DMS114 treated with DMSO at 0.1 percent for 48 hours (cell line): ENCODE results near the gene RPS6KA2.
"Not testable (repeated sequence)": the region's sequence is repeated elsewhere in the genome, so short reads cannot be mapped to it uniquely, and the experiment has no call there.

Source experiments
- DNase-seq: peaks from one replicate; lab custom pipeline; 2025; ENCODE audit not compliant: unreplicated experiment; lab: John Stamatoyannopoulos, UW

The RPS6KA2 gene

DNA sequence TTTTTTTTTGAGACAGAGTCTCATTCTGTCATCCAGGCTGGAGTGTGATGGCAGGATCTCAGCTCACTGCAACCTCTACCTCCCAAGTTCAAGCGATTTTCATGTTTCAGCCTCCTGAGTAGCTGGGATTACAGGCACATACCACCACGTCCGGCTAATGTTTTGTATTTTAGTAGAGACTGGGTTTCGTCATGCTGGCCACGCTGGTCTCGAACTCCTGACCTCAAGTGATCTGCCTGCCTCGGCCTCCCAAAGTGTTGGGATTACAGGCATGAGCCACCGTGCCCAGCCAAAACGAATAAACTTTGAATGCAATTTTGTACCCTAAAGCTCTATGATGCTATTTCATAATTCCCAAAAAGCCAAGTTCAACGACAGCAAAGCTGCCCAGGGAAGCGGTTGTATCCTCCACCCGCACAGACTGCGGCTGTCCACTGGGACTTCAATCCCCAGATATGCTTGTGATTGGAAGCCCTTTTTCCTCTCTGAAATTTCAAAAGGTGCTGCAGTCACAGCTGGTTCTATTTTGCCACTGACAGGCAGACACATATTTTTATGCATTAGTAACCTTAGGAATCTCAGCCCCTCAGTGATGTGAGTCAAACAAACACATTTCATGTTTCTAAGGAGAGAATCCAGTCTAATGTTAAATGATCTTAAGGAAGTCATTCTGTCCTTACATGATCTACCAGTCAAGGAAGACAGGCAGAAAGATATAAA lies 31.8 kb downstream of the RPS6KA2 start:
- DNase-seq, result no peak

DNA sequence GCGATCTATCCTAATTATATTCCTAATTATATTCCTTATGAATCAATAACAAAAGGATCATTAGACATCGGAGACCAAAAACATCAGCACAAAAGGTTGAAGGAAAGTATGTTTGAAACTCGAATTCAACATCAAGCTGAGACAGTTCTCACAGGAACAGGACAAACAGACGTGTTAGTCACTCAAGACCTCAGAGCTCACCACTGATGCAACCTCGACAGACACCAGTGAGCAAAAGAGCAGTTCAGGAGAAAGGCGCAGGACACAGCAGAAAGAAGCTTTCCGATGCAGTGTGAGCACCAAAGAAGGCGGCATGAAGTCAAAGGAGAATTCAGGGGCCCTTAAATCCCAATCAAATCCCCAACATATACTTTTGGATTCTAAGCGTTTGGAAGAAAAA lies 34.2 kb downstream of the RPS6KA2 start:
- DNase-seq, result no peak

DNA sequence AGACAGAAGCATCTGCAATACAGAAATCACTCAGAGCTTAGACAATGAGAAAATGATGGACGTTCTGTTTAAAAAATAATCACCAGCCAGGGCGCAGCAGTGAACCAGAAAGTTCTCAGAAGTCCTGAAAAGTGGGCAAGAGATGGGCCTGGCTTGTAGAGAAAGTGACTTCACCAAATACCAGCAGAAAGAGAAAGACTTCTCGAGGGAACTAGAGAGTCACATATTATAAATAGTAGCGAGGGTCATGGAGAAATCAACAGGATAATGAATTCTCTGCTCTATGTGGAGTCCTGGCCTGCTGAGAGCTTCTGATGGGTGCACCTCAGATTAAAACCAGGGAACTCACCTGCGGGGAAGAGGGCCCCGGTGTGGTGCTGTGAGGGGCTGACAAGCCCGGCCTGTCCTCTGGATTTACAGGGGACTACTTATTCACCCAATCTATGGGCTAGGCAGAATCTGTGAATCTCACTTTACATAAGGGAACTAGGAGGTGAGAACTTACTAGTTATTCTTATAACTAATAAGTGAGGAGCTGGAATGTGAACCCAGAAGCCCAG lies 35.0 kb downstream of the RPS6KA2 start:
- DNase-seq, result no peak

DNA sequence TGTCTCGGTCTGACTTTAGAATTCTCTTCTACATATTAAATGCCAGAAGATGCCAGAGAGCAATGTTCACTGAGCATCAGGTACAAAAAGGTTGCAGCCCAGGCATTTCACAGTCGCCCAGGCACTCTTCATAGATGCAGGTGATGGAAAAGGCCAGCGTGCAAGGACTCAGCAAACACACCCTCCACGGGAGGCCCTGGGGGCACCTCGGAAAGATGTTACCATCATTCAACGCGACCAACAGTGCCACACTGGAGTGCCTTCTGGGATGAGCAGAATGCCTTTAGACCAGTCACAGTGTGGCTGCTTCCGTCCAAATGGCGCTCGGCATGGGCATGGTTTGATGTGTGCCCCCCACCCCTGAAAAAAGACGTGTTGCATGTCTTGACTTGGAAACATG lies 36.0 kb downstream of the RPS6KA2 start:
- DNase-seq, result no peak

DNA sequence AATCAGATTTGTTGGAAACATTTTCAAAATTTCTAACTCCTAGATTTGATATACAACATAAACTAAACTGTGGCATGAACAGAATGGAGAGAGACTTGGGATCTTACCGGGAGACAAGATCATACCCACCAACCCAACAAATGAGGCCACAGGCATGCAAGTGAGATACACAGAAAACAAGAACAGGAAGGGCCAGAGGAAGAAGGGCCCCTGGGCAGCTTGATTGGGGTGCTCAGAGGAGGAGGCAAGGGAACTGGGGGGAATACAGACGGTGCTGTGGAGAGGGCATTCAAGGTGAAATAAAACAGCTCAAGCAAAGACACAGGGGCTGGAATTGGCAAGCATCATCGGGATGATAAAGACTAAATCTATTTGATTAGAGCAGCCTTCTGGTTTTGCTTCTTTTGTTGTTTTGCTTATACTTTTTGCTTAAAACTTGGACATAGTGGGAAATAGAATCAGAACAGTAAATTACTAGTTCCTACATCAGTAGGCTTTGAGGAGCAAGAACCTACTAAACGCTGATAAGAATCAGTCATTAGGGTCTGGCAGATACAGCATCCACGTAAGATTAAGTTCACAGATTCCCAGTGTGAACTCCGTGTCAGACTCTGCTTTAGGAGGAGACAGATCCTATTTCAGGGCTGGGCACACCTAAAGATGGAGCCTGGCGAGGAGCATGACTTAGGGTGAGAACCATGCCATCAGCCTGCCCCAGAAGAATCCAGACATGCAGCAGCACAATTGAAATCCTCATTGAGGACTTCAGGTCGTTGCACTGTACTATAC lies 37.1 kb downstream of the RPS6KA2 start:
- DNase-seq, result no peak

DNA sequence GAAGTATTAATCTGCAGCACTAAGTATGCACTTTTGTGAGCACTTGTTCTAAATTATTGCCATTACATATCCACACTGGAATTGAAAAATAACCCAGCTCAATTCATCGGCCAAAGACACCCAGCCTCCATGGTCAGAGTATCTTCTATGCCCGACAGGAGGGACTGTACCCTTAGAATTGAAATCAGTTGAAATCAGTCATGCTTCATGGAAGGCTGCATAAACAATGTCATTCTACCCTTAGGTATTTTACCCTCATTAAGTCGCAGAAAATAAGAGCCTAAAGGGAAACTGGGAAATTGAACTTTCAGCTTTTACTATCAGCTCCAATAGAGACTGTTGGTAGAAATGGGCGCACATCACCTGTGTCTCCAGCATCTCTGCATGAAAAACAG lies 37.7 kb downstream of the RPS6KA2 start:
- DNase-seq, result no peak

DNA sequence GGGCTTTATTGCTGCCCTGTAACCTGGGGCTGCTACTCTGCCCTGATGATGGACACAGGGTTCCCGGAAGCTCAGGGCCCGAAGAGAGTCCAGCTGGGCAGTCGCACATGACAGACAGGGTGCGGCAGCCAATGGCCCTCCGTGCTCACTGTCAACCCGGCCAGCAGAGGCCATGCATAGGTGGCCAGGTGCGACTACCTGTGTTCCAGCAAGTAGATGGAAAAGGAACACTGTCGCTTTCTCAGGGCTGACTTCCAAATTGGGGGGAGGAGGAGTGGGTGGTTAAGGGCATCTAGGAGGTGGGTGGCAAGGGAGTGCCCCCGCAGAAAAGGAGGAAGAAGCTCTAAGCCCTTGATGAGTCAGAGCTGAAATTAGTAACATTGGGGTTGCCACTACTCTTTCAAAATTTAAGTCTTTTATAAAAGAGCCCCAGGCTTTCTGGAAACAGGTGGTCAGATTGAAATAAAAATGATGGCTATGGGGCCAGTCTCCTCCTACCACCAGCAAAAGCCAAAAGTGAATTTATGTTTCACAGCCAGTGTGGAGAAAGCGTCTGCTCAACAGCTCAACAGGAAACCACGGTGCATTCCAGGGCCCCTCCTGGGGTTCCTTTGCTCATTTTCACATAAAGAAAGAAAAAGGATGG lies 38.2 kb downstream of the RPS6KA2 start:
- no peak for DNase-seq

DNA sequence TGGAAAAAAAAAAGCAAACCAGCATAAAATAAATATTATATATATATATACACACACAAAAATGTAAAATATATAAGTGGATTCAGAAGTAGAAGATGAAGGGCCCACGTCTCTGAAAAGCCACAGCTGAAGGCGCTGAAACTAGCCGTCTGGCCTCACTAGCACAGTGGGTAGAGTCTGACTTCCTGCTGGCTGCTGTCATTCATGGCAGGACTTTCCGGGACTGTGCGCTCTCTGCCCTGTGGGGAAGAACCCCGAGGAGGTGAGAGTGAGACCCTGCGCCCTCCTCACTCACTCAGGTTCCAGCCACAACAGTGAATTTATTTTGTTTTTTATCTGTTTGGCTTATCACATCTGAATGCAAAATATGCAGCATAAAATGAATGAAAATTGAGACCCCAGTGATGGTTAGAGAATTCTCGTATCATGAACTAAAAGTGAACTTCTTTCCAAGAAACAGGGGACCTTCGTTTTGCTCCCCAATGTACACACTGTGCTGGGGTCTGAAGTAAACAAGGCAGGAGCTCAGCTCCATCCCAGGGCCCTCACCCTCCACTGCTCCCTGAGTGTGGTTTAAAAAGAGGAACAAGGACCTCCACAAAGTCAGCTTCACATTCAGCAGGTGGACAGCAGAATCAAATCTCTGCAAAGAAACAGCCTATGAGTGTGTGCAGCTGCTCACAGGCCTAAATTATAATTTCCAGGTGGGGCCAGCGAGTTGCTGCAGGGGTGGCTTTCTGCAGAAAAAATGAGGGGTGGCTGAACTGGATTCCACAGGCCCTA lies 39.2 kb downstream of the RPS6KA2 start:
- DNase-seq, result no peak

DNA sequence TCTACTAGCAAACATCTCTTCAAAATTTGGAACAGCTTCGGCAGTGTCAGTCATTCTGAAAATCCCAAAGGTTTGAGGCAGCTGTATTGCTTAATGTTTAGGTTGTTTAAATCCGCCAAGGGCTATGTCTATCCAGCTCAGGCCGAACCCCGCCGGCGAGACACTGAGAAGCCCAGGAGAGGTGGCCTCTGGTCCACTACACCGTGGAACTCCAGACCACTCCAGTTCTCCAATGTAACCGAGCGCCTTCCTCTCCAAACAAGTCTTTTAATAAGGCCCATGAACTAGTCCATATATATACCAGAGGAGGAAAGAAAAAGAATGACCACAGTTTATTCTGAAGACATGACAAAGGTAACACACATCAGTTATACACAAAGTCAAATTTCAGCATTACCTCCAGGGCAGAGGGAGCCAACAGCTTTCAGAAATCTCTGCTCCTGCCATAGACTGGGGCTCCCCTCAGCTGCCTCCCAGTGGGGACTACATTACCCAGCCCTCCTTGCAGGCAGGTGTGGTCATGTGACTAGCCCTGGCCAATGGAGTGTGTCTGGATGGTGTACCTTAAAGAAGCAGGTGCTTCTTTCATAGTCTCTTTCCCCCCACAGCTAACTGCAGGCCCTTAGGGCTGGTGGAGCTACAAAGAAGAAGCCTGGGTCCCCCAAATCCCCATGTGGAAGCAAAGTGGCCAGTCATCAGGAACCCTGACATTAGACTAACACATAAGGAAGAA lies 40.5 kb downstream of the RPS6KA2 start, which contains the start of gene RAMACL:
Gene RAMACL, minus strand, starts transcription at position 255 of the 733 bp plus-strand sequence. Its CDS starts 201 bp downstream, at position 54.
- DNase-seq, result no peak

DNA sequence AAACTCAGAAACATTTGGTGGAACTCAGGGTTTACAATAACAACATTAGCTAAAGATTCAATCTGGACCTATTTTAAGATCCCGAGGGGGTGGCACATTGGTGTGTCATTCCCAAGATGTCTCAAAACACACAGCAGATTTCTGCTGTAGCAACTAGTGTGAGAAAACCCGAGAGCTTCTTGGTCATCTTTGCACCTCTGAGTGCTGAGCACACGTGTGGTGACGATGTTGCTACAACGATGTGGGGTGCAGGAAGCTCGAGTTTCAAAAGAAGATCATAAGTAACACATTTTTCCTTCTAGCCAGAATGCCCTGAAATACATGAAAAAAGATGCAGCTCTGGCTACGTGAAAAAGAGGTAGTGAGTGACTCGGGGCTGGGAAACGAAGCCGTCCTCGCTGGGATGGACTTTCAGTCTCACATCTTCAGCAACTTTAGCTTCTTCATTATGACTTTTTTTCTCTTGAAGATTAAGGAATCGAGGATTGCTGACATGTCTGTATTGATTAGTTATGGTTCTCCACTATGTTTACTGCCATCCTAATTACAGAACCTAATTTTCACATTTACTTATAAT lies 42.1 kb downstream of the RPS6KA2 start:
- DNase-seq, result no peak

DNA sequence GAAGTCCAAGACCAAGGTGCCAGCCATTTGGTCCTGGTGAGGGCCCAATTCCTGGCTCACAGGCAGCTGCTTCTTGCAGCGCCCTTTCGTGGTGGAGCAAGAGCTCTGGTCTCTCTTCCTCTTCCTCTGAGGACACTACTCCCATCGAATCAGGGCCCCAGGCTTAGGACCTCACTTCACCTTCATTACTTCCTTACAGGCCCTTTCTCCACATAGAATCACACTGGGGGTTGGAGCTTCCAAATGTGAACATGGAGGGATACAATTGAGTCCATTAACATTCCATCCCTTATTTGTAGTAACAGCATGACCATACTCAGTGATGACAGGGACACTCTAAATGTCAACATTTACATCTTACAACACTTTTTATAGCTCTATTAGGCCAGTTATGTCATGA lies 42.9 kb downstream of the RPS6KA2 start:
- DNase-seq, result no peak

DNA sequence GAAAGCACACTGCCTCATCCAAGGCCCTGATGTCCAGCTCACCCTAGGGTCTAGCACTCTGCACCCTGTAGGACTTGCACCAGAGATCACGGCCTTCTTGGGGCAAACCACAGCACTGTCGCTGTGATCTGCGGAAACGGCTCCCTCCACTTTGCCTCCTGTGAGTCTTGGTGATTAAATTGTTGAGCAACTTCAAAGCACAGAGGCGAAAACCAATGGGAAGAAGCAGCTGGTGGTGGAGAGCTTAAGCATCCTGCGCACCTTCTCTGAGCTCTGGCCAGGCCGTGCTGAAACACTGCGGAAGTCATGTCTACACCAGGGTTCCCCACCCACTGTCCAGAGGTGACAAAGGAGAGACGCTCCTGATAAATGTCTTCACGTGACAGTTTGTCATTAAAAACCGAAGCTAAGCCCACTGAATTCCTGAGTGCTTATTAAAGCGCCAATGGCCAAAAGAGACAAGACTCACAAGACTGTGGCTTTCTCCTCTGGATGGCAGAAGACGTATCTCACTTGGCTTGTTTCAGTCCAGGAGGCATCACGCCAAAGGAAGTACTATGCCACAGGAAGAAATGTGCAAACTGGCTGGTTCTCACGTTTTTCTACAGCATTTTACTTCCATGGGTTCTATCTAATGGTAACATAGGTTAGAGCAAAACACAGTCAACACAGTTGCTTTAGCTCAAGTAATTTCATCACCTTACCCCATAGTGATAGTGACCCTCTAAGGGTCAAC lies 43.7 kb downstream of the RPS6KA2 start:
- DNase-seq, result no peak

DNA sequence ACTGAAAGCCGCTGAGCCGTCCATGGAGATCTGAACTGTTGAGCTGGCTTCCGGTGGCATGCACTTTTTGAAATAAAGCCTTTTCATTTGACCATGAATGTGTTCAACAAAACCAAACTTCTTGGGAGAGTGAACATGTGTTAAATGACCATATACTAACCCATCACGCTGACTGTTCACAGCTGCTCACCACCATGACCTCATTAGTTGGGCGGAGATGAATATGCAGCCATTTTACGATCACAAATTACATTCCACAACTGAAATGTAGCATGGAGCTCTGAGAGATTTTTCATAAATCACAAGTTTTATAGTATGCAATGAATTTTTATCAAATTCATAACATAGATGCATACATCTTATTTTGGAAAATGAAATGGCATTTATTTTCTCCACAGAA lies 44.8 kb downstream of the RPS6KA2 start:
- no peak for DNase-seq

DNA sequence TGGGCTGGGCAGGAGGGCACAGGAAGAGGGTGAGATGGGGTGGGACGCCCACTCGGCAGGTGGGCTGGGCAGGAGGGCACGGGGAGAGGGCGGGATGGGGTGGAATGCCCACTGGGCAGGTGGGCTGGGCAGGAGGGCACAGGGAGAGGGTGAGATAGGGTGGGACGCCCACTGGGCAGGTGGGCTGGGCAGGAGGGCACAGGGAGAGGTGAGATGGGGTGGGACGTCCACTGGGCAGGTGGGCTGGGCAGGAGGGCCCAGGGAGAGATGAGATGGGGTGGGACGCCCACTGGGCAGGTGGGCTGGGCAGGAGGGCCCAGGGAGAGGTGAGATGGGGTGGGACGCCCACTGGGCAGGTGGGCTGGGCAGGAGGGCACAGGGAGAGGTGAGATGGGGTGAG lies 45.2 kb downstream of the RPS6KA2 start:
- not testable (repeated sequence) for DNase-seq

DNA sequence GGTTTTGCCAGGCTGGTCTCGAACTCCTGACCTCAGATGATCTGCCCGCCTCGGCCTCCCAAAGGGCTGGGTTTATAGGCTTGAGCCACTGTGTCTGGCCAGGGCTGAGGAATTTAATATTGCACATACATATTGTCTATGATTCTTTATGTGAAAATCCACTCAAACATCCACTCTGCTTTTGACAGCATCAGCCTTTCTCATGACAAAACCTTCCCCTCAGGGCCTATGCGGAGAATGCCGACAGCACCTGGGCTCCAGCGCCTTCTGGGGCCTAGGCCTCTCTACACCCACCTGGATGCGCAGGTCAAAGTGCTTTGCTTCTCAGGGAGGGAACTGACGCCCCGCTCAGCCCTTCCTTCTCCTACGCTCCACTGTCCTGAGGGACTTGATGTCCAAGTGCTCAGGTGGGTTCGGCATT lies 46.0 kb downstream of the RPS6KA2 start:
- no peak for DNase-seq

DNA sequence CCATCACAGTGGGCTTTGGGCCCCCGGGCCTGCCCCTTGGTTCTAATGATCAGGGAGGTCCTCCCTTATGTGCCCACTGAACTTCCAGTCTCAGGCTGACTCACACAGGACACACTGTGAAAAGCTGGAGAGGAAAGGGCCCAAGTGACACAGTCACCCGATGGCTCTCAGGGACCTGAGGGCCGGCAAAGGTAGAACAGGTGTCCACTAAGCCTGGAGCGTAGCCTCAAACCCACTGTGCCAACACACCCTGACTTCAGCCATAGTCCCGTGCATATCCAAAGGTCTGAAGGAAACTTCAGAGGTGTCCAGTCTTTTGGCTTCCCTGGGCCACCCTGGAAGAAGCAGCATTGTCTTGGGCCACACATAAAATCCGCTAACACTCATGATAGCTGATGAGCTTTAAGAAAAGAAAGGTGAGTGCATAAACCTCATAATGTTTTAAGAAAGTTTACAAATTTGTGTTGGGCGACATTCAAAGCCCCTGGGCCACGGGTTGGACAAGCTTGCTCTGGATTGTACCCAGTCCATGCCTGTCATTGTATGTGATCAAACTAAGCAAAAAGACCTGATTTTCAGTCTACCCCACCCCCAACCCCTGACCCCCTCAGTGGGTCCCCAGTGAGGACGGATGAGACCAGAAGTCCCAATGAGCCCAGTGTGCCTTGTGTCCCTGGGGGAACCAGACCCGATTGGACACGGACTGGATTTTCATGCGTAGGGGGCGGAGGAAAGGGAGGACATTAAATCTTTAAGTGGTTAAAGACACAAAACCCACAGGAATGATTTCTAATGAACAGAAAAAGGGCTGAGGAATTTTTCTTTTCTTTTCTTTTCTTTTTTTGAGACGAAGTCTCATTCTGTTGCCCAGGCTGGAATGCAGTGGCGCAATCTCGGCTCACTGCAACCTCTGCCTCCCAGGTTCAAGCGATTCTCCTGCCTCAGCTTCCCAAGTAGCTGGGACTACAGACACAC lies 46.7 kb downstream of the RPS6KA2 start:
- no peak for DNase-seq

DNA sequence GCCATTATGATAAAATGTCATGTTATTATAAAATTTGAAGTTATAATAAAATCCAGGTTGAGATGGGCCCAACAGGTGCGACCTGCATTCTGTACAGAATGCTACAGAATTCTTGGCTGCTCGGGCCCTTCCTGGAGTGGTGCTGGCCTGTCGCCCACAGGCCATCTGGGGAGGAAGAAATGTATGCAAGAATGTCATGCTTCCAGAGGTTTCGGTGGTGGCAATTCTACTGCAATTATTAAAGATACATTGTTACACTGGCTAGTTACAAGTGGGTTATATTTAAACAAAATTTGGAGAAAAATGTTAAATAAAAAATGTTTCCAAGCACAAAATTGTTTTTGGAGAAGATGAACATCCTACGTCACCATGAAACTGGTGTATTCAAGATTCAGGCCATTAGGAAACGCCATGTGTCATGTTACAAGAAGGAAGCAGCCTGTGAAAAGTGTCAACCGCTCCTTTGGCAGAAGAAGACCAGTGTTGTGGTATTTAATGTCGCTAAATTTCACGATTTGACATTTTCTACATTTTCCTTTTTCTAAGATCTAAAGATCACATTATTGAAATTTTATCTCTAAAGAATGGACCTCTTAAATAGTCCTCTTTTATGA lies 47.7 kb downstream of the RPS6KA2 start:
- DNase-seq, result no peak
